DND-41 (cell line): Measurements from ENCODE around the gene BTBD3.

Experiments
- ATAC-seq: fragments of 200-7000 bp; cut with Tn5 transposase; 3 replicates; pipeline ENCODE4 v1.9.1; 2021; ENCODE audit warnings: low read depth; ENCODE audit not compliant: insufficient read depth
- DNase-seq: peaks from one replicate; pipeline ENCODE4 v3.0.0-alpha.2; 2020
- H2AFZ ChIP-seq: 2 replicates; pipeline ENCODE4 v1.6.0; 2012; ENCODE audit warnings: low read depth, low read length
- H3K27ac ChIP-seq: 2 replicates; pipeline ENCODE4 v1.5.1; 2012; ENCODE audit warnings: low read length, inconsistent platforms
- H3K27me3 ChIP-seq: fragments of 200-600 bp; sonication (generic); 2 replicates; pipeline ENCODE4 v1.6.0; 2012; ENCODE audit warnings: low read length, mild to moderate bottlenecking, inconsistent platforms; ENCODE audit not compliant: insufficient read depth, poor library complexity
- H3K36me3 ChIP-seq: 2 replicates; pipeline ENCODE4 v1.5.1; 2012; ENCODE audit warnings: low read length, inconsistent platforms; ENCODE audit not compliant: insufficient read depth
- H3K4me1 ChIP-seq: 2 replicates; pipeline ENCODE4 v1.5.1; 2012; ENCODE audit warnings: mild to moderate bottlenecking, low read length; ENCODE audit not compliant: insufficient read depth
- H3K4me2 ChIP-seq: 2 replicates; pipeline ENCODE4 v1.6.0; 2012; ENCODE audit warnings: mild to moderate bottlenecking, moderate library complexity, low read length, inconsistent platforms; ENCODE audit not compliant: insufficient read depth
- H3K4me3 ChIP-seq, 2 experiments: fragments of 200-600 bp in 1 of 2; shearing (Covaris generic) in 1 of 2; 2 replicates each; pipeline ENCODE4 v1.5.1; 2012 to 2016; ENCODE audit warnings: inconsistent platforms in 2 of 2, low read length in 2 of 2, mild to moderate bottlenecking in 2 of 2, low read depth in 1 of 2, moderate library complexity in 1 of 2
- H3K79me2 ChIP-seq: 2 replicates; pipeline ENCODE4 v1.6.0; 2012; ENCODE audit warnings: low read length, inconsistent platforms; ENCODE audit not compliant: insufficient read depth
- H3K9ac ChIP-seq: 2 replicates; pipeline ENCODE4 v1.6.0; 2012; ENCODE audit warnings: low read depth, mild to moderate bottlenecking, inconsistent platforms, low read length, moderate library complexity
- H3K9me3 ChIP-seq: 2 replicates; pipeline ENCODE4 v1.5.1; 2012; ENCODE audit warnings: low read length, moderate library complexity, mild to moderate bottlenecking, inconsistent platforms; ENCODE audit not compliant: insufficient read depth, severe bottlenecking
- H4K20me1 ChIP-seq: 2 replicates; pipeline ENCODE4 v1.6.0; 2012; ENCODE audit warnings: low read length; ENCODE audit not compliant: insufficient read depth
- CTCF ChIP-seq: IDR thresholded peaks from 2 replicates; pipeline ENCODE4 v1.5.1; 2012; ENCODE audit warnings: borderline replicate concordance, low read length, moderate library complexity, mild to moderate bottlenecking; ENCODE audit not compliant: poor library complexity, severe bottlenecking; ENCODE audit errors: extremely low read depth
- EZH2 ChIP-seq: IDR thresholded peaks from 3 replicates; pipeline ENCODE4 v1.6.1; 2012; ENCODE audit warnings: borderline replicate concordance, low read depth, mild to moderate bottlenecking, moderate library complexity, low read length, inconsistent platforms; ENCODE audit not compliant: severe bottlenecking

Gene BTBD3

GRCh38 chr20:11890331-11891076, 27.2 kb upstream of the BTBD3 start:
- Histone ChIP-seq H3K4me2 (peak overlapping the region; percentile 94), H3K27me3 (peaks cover 10% of the 10 kb centered on the region), H4K20me1 (peaks cover 34% of the 10 kb centered on the region), H3K4me3 (peak overlapping the region; percentile 73 to 78; a peak in 3 of 4 replicates), H3K9ac (peak overlapping the region; percentile 78), H3K4me1 (peaks cover 31% of the 10 kb centered on the region), H3K36me3 (no peaks in the 10 kb centered on the region), H3K79me2 (peaks cover 44% of the 10 kb centered on the region), H3K9me3 (no peaks in the 10 kb centered on the region), H3K27ac (peak overlapping the region; percentile 74), H2AFZ (peak overlapping the region; percentile 87)
- no peak for TF ChIP-seq EZH2
- no peak for TF ChIP-seq CTCF
- peak; percentile 92 for DNase-seq
- ATAC-seq = peak; percentile 84

- Histone ChIP-seq H2AFZ (peak overlapping the region; percentile 87), H3K27ac (peak overlapping the region; percentile 74), H3K79me2 (peaks cover 52% of the 10 kb centered on the region), H3K27me3 (peaks cover 10% of the 10 kb centered on the region), H3K9me3 (no peaks in the 10 kb centered on the region), H3K9ac (peak overlapping the region; percentile 78), H3K4me3 (peak overlapping the region; percentile 73 to 78), H3K36me3 (no peaks in the 10 kb centered on the region), H3K4me1 (peaks cover 31% of the 10 kb centered on the region), H3K4me2 (peak overlapping the region; percentile 94), H4K20me1 (peaks cover 41% of the 10 kb centered on the region)
- ATAC-seq = peak; percentile 58
- TF ChIP-seq EZH2 = no peak
- TF ChIP-seq CTCF = no peak
- DNase-seq = peak; percentile 67
Measured at GRCh38 chr20:11891077-11891775, 26.5 kb upstream of the BTBD3 start.

GRCh38 chr20:11891776-11892545, 25.7 kb upstream of the BTBD3 start:
- peak; percentile 67 for ATAC-seq
- peak overlapping the region; percentile 78 for H3K9ac ChIP-seq
- no peaks in the 10 kb centered on the region for H3K9me3 ChIP-seq
- peaks cover 31% of the 10 kb centered on the region for H3K4me1 ChIP-seq
- peak overlapping the region; percentile 87 for H2AFZ ChIP-seq
- H3K27me3 ChIP-seq = peaks cover 10% of the 10 kb centered on the region
- peak overlapping the region; percentile 74 for H3K27ac ChIP-seq
- H3K36me3 ChIP-seq = no peaks in the 10 kb centered on the region
- H3K4me2 ChIP-seq = peak overlapping the region; percentile 94
- H4K20me1 ChIP-seq = peaks cover 47% of the 10 kb centered on the region
- peak; percentile 84 for DNase-seq
- TF ChIP-seq EZH2 (no peak), CTCF (no peak)
- H3K4me3 ChIP-seq = peak overlapping the region; percentile 73 to 78
- peaks cover 59% of the 10 kb centered on the region for H3K79me2 ChIP-seq
